Stimulated activated CD4-positive, alpha-beta T cell treated with anti-CD3 and anti-CD28 coated beads, TNF-alpha, amount 100 ng/mL, for 24 hours (primary cell): ENCODE measurements around the gene PUSL1.

Source experiments
- DNase-seq, 3 experiments: peaks; one replicate each; pipeline ENCODE4 v3.0.0-alpha.2; 2020; ENCODE audit warnings: low read depth in 3 of 3

The PUSL1 gene

DNA sequence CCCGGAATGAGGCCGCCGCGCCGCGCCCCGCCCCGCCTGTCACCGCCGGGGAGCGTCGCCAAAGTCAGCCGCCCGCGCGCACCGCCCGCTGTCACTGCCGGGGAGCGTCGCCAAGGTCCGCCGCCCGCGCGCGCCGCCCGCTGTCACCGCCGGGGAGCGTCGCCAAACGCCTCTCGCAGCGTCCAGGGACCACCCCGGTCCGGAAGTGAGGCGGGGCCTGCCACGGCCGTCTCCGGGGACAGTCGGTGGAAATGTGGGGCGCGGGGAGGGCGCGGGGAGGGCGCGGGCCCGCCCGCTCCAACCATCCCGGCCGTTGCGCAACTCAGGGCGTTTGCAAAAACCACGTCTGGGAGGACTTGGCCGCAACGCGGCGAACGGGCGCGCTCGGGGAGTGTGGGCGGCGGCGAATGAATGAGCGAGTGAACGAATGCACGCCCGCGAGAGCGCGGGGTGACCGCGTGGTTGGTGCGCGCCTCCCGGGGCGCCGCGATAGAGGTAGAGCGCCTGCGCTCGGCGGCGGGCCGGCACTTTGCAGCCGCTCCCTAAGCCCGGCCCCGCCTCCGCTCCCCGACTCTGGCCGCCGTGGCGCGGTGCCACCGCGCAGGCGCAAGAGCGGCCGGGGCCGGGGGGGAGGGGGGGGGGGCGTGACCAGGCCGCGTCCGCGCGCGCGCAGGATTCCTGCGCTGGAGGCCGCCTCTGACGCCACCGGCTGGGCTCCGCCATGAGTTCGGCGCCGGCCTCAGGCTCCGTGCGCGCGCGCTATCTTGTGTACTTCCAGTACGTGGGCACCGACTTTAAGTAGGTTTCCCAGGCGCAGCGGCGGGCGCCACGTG is at the start of gene PUSL1, which contains the start of gene ACAP3:
Gene PUSL1, plus strand, starts transcription at position 675 of the 833 bp plus-strand sequence. Its CDS starts 47 bp downstream, at position 722.
Gene ACAP3, minus strand, starts transcription at position 8 of the 833 bp plus-strand sequence. CDS start 115 bp downstream, outside the sequence.
- peak; percentile 72 to 85 (median 82) for DNase-seq

- DNase-seq, result no peak
Measured at GRCh38 chr1:1259119-1259488, 49.3 kb upstream of the PUSL1 start.

- no peak for DNase-seq
Measured at GRCh38 chr1:1259540-1259939, 48.9 kb upstream of the PUSL1 start.

DNA sequence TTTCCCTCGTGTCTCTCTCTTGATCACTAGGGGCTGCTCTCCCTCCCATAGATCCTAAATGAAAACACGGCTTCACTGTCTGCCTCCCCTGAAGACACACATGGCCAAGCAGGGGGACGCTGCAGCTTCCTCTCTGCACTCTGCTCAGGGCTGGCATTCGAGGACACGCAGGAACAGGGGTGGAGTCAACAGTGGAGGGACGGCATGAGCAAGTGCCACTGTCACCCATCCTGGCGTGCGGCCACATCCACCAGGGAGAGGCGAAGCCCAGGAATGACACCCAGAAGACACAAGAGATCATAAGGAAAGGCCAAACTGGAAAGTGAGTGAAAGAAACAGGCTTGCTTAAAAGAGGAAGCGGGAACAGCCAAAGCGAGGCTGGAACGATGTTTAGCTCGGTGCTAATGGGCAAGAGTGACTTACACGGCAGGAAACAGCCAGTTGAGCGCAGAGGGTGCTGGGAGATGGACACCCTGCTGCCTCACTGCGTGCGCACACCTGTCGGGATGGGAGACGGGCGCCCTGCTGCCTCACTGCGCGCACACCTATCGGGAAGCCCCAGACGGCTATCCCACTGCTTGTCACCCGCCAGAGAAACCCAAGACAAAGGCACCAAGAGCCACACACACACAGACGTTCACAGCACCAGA is 48.3 kb upstream of the PUSL1 start:
- DNase-seq, result no peak

DNA sequence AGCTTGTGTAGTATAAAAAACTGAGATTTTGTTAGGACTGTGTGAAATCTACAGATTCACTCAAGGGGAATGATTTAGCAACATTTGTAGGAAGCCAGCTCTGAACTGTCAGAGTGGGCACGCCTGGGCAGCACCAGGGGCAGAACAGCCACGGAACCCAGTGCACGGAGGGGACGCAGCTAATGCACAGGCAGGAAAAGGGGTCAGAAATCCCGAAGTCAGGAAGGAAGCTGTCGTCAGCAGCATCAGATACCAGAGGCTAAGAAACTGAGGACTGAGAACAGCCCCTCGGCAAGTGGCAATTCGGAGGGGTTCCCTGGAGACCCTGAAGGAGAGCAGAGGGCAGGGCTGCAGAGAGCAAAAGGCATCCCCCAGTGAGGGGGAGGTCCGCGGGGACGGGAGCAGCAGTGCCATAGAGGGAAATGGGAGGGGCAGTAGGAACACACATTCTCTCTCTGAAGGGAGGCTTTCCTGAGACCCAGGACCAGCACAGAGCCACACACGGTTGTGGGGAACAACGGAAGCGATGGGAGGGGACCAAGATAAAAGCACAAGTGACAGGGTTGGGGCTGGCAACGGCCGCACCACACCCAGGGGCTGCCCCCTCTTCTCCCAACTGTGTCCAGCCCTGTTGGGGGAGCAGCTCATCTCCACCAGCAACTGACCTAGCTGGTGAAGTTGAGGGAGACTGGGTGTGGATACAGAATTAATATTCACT is 47.4 kb upstream of the PUSL1 start:
- DNase-seq, result no peak

DNA sequence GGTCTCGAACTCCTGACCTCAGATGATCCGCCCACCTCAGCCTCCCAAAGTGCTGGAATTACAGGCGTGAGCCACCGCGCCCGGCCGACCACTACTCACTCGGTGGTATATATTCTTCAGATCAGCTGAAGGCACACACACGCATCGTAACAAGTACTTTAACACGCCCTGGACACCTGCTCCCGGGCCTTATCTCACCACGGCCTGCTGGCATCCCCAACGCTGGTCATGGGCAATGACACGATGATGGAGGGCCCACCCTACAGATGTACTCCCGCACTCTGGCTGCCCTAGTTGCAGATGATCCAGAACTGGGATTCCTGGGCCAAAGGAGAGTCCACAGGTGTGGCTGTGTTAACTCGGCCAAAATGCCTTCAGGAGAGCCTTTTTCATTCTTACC is 46.3 kb upstream of the PUSL1 start:
- DNase-seq, result no peak

- no peak for DNase-seq
Measured at GRCh38 chr1:1262758-1263157, 45.6 kb upstream of the PUSL1 start.

GRCh38 chr1:1264026-1264425 is 44.4 kb upstream of the PUSL1 start:
- no peak for DNase-seq

GRCh38 chr1:1264868-1265272 is 43.5 kb upstream of the PUSL1 start:
- DNase-seq, result no peak

- DNase-seq, result no peak
Measured at GRCh38 chr1:1267488-1268283, 40.7 kb upstream of the PUSL1 start.

GRCh38 chr1:1268284-1268682 is 40.1 kb upstream of the PUSL1 start:
- DNase-seq, result no peak

- DNase-seq, result no peak
Measured at GRCh38 chr1:1270813-1271212, 37.6 kb upstream of the PUSL1 start.

DNA sequence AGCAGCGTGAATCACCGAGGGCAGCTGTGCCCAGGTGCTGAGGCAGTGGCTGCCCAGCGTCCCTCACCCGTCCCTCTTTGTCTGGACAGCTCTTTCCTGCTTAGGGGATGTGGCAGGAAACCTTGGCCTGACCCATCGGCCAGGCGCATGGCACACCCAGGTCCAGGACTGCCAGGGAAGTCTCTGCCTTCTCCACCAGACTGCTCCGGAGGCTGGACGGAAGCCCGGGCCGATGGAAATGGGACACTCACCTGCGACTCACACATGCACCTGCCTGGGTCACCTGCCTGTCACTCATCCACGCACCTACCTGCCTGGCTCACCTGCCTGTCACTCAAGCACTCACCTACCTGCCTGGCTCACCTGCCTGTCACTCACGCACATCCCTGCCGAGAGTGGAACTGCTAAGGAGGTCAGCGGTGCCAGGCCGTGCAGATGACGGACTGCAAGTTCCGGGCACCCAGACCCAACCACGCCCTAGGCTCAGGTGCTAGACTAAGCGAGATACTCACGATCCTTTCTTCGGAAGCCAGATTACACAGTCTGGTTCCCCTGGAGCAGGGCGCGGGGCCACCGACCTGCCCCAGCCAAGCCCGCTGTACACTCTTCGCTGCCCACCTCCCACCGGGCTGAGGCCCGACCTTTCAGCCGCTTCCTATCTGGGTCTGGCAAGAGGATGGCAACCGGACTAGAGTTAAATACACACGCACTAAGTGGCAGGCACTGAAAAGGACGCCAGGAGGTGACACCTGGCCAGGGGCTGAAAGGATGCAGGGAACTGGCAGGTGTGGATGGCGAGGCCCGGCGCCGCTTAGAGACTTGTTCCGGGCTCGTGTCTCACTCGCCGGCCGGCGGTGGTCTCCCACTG is 35.8 kb upstream of the PUSL1 start:
- DNase-seq, result no peak

DNA sequence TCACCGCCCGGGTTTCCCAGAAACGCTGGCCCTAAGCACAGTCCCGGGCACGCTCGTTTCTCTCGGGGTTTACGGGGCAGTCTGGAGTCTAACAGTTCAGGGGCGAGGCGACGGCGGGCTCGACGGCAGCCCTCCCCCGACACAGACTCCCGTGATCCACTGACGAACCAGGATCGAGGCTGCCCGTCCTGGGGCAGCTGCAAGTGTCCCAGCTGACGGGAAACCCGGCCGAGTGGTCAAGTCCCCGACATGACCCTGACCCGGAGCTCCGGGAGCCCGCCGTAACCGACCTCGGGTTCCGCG is 35.2 kb upstream of the PUSL1 start:
- no peak for DNase-seq

DNA sequence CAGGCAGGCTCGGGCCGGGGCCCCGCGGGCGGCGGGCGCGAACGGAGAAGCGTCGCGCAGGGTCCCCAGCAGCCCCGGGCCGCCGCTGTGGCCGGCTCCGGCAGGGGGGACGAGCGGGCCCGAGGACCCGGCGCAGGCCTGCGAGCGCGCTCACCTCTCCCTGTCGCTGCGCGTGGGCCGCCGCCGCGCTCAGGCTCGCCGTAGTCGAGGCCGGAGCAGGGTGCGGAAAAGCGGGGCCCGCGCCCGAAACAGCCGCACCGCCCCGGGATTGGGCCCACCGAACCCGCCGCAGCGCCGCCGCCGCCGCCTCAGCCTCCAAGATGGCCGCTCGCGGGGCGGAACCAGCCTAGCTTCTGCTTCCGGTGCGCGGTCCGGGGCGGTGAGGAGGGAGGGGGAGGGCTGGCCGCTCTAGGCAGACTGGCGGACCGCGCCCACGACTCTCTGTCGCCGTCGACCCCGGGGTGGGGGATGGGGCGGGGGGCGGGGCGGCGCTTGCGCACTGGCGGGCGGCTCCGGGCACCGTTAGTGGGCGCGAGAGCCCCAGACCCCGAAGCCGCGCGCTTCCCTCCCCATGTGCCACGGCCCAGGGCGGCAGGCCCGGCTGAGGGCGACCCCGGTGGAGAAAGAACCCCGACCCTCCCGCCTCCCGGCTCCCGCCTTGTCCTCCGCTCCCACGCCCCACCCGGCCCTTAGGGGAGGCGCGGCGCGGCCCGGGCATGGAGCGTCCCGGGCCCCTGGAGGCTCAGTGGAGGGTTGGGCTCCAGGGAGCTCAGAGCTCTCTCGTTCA is 34.7 kb upstream of the PUSL1 start, which contains the start of gene UBE2J2:
Gene UBE2J2, minus strand, starts transcription at position 343 of the 787 bp plus-strand sequence. CDS start 5,862 bp downstream, outside the sequence.
- DNase-seq, result peak; percentile 89 to 95 (median 92)

GRCh38 chr1:1274299-1274930 is 34.0 kb upstream of the PUSL1 start:
- no peak for DNase-seq

GRCh38 chr1:1274931-1275431 is 33.4 kb upstream of the PUSL1 start:
- DNase-seq, result no peak

DNA sequence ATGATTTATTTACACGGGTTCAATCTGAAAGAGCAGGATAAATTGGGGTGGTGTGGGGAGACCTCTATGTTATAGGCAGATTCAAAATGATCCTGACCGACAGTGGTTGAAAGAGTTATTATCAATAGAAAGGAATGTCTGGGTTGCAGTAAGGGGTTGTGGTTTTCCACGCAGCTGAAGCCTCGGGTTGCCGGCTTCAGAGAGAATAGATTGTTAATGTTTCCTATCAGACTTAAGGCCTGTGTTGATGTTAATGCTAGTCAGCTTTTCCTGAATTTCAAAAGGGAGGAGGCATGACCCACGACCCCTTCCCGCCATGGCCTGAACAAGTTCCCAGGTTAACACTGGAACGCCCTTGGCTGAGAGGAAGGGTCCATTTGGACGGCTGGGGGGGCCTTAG is 32.6 kb upstream of the PUSL1 start:
- no peak for DNase-seq

DNA sequence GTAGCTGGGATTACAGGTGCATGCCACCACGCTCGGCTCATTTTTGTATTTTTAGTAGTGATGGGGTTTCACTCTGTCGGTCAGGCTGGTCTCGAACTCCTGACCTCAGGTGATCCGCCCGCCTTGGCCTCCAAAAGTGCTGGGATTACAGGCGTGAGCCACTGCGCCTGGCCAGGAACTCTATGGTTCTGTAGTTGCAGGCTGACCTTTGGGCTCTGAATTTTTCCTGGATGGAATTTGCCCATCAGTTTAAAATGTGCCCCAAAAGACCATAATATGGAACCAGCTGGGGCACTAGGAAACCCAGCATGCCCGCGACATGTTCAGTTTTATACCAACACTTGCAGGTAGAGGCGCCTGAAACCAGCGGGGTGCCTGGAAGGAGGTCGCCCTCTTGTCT is 29.8 kb upstream of the PUSL1 start:
- no peak for DNase-seq
